HTR-8/SVneo (cell line): Measurements from ENCODE around the gene PUM1.

ENCODE experiments used
- DNase-seq: peaks from one replicate; pipeline ENCODE4 v3.0.0; 2011; ENCODE audit warnings: low spot score, mixed read lengths; ENCODE audit not compliant: insufficient read length
- FAIRE-seq: peaks from 2 replicates; lab custom pipeline; 2011; peaks lifted over from hg19 to GRCh38; lab: Jason Lieb, UNC

The PUM1 gene

DNA sequence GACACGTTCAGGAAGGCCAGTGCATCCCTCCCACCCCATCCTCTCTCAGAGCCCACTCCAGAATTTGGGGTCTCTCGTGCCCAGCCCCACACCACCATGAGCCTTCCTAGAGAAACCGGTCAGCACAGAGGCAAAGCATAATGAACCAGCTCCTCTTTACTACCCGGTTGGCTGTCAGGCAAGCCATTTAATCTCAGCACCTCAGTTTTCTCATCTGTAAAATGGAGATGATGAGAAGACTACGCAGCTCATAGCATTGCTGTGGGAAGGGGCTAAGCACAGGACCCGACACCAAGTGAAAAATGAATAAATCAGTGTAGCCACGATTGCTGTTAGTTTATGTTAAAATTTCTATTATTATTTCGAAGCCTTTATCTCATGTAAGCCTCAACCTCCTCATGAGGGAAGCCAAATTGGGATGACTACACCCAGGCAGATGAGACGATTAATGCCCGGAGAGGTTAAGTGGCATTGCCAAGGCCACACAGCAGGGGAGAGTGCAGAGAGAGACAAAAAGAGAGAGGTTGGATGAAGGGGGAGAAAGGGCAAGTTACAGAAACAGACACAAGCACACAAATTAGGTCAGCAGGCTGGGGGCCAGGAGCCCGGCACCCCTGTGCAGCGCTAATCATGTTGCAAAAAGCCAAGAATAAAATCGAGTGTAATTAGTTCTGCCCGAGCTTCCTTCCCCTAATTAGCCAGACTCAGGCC lies 182.7 kb downstream of the PUM1 start:
- FAIRE-seq, result no peak

More for the DNA sequence above, 182.7 kb downstream of the PUM1 start:
- no peak for DNase-seq
